Measurements from ENCODE around the gene MYH15. TPM values are rescaled to one million over a fixed set of nuclear protein-coding genes. Genes with fewer than 3 reads are reported as not detected.

Gene MYH15
- total RNA-seq, 2 donors from 2014 or later = 0.07 to 0.15 TPM

DNA sequence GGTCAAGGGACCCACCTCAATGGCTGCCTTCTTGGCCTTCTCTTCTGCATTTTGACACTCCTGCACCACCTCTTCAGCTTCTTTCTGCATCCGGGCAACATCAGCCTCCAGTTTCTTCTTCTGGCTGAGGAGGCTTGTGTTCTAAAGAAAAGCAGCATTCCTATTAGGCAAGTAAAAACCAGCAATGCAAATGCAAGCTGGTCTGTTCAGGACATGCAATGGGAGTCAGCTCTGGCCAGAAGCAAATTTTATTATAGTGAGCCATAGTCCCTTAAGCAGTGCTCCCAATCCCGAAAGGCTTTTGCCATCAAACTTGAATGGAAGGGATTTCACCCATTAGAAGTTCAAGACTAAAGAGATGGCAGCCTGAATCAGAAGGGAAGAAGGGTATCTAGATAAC lies 116.4 kb downstream of the MYH15 start:
- Mint-ChIP-seq H3K4me3 (no peak overlapping the region), H3K27me3 (ENCODE audit: insufficient read depth) (peaks cover 20% of the 10 kb centered on the region), H3K27ac (no peak overlapping the region), H3K4me1 (peaks cover 8% of the 10 kb centered on the region), H3K9me3 (no peaks in the 10 kb centered on the region), H3K36me3 (ENCODE audit: low read depth) (no peaks in the 10 kb centered on the region)
- no peak overlapping the region for H3K27ac ChIP-seq (ENCODE audit: low read depth, low read length)
- H3K9me3 ChIP-seq (ENCODE audit: control insufficient read depth, low read length) = no peaks in the 10 kb centered on the region
- TF ChIP-seq, protein P1, sequence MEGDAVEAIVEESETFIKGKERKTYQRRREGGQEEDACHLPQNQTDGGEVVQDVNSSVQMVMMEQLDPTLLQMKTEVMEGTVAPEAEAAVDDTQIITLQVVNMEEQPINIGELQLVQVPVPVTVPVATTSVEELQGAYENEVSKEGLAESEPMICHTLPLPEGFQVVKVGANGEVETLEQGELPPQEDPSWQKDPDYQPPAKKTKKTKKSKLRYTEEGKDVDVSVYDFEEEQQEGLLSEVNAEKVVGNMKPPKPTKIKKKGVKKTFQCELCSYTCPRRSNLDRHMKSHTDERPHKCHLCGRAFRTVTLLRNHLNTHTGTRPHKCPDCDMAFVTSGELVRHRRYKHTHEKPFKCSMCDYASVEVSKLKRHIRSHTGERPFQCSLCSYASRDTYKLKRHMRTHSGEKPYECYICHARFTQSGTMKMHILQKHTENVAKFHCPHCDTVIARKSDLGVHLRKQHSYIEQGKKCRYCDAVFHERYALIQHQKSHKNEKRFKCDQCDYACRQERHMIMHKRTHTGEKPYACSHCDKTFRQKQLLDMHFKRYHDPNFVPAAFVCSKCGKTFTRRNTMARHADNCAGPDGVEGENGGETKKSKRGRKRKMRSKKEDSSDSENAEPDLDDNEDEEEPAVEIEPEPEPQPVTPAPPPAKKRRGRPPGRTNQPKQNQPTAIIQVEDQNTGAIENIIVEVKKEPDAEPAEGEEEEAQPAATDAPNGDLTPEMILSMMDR (conservative IDR thresholded peaks at IDR 0.05) = no peak
- H3K36me3 ChIP-seq (ENCODE audit: control insufficient read depth, insufficient read depth, low read length) = no peaks in the 10 kb centered on the region
- no peak for DNase-seq
- no peak overlapping the region for H3K9ac ChIP-seq (ENCODE audit: extremely low read depth, low read length, poor library complexity, severe bottlenecking)
- no peaks in the 10 kb centered on the region for H3K4me1 ChIP-seq (ENCODE audit: control insufficient read depth, insufficient read depth, low read length)
- H3K27me3 ChIP-seq (ENCODE audit: control insufficient read depth, insufficient read depth, low read length, poor library complexity, severe bottlenecking) = peaks cover 62% of the 10 kb centered on the region
- 92 to 100% methylated on average over 1 to 2 of the region's 2 CpGs for WGBS, 2 experiments (ENCODE audit: insufficient coverage in 1 of 2, insufficient read length in 1 of 2)
- H3K4me3 ChIP-seq (ENCODE audit: low read length) = no peak overlapping the region

DNA sequence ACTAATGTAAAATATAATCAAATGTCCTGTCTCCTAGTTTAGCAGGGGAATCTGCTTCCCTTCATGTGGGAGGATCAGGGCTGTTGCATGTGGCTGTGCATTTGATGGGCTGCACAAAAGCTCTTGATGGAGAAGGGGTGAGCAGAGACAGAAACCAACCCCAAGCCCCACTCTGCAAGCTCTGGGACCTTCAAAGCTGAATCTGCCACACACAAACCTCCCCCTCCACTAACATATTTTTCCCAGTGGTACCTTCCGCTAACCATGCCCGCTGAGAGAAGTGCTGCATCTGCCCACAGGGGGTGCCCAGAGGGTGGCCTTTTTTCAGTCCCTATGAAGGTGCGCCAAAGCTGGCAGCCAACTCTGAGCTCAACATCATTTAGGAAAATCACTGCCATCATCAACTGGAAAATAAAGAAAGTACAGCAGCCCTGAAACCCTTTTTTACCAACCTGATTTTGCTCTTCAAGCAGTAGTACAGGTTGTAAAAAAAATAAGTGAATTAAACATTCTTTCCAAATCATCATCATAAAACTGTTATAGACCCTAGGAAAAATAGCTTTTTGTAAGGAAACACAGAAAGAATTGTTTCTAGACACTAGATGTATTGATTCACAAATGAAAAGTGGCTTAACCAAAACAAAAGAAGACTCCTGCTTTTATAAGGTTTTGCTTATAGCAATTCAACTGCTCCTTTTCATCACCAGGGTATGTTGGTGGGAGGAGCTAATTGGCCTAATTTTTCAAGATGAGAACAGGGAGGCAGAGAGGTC lies 117.1 kb downstream of the MYH15 start:
- H3K27me3 ChIP-seq (ENCODE audit: control insufficient read depth, insufficient read depth, low read length, poor library complexity, severe bottlenecking) = peaks cover 54% of the 10 kb centered on the region
- WGBS, 2 experiments (ENCODE audit: insufficient coverage in 1 of 2, insufficient read length in 1 of 2) = 59% methylated on average over 3 of the region's 3 CpGs; no CpG with 5 or more reads in 1 of the 2 experiments
- H3K4me1 ChIP-seq (ENCODE audit: control insufficient read depth, insufficient read depth, low read length) = no peaks in the 10 kb centered on the region
- no peaks in the 10 kb centered on the region for H3K36me3 Mint-ChIP-seq (ENCODE audit: low read depth)
- no peak overlapping the region for H3K4me3 ChIP-seq (ENCODE audit: low read length)
- peaks cover 13% of the 10 kb centered on the region for H3K27me3 Mint-ChIP-seq (ENCODE audit: insufficient read depth)
- no peaks in the 10 kb centered on the region for H3K9me3 Mint-ChIP-seq
- no peak overlapping the region for H3K27ac Mint-ChIP-seq
- no peak overlapping the region for H3K4me3 Mint-ChIP-seq
- H3K9me3 ChIP-seq (ENCODE audit: control insufficient read depth, low read length) = no peaks in the 10 kb centered on the region
- H3K36me3 ChIP-seq (ENCODE audit: control insufficient read depth, insufficient read depth, low read length) = no peaks in the 10 kb centered on the region
- no peak overlapping the region for H3K27ac ChIP-seq (ENCODE audit: low read depth, low read length)
- H3K9ac ChIP-seq (ENCODE audit: extremely low read depth, low read length, poor library complexity, severe bottlenecking) = no peak overlapping the region
- no peak for DNase-seq
- peaks cover 8% of the 10 kb centered on the region for H3K4me1 Mint-ChIP-seq
- TF ChIP-seq, protein P1 (conservative IDR thresholded peaks at IDR 0.05) = no peak

DNA sequence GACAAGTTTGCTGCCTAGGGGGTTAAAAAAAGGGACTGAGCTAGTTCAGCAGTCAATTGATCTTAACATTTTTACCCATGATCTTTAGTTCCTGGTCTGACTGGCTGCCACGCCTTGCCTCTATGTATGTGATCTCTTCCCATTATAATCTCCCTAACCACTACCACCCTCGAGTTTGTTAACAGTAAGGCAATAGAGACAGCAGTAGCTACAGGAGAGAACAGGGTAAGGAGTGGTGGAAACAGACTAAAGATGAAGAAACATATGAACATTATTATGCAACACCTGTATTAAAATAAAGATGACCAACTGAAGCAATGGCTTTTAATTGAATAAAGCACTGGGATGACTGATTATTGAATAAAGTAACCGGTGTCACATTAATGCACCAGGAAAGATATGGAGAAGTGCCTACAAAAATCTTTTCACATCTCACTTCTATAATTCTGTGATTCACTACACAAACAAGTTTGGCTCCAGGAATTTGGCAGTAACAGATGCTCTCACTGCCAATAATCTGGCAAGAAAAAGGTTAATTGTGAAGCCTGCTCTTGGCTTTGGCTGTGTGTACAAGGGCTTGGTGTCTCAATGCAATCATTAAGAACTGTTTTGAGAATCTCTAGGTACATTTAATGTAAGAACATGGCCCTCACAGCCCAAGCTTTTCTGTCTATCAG lies 118.3 kb downstream of the MYH15 start:
- Histone ChIP-seq H3K4me3 (ENCODE audit: low read length) (no peak overlapping the region), H3K9ac (ENCODE audit: extremely low read depth, low read length, poor library complexity, severe bottlenecking) (no peak overlapping the region), H3K36me3 (ENCODE audit: control insufficient read depth, insufficient read depth, low read length) (no peaks in the 10 kb centered on the region), H3K27ac (ENCODE audit: low read depth, low read length) (no peak overlapping the region), H3K9me3 (ENCODE audit: control insufficient read depth, low read length) (no peaks in the 10 kb centered on the region), H3K27me3 (ENCODE audit: control insufficient read depth, insufficient read depth, low read length, poor library complexity, severe bottlenecking) (peaks cover 42% of the 10 kb centered on the region), H3K4me1 (ENCODE audit: control insufficient read depth, insufficient read depth, low read length) (no peaks in the 10 kb centered on the region)
- TF ChIP-seq, protein P1 (conservative IDR thresholded peaks at IDR 0.05) = no peak
- DNase-seq = no peak
- H3K9me3 Mint-ChIP-seq = no peaks in the 10 kb centered on the region
- peaks cover 8% of the 10 kb centered on the region for H3K4me1 Mint-ChIP-seq
- H3K4me3 Mint-ChIP-seq = no peak overlapping the region
- no peaks in the 10 kb centered on the region for H3K36me3 Mint-ChIP-seq (ENCODE audit: low read depth)
- H3K27ac Mint-ChIP-seq = no peak overlapping the region
- H3K27me3 Mint-ChIP-seq (ENCODE audit: insufficient read depth) = peaks cover 8% of the 10 kb centered on the region
- 95 to 100% methylated on average over 1 to 2 of the region's 3 CpGs for WGBS, 2 experiments (ENCODE audit: insufficient coverage in 1 of 2, insufficient read length in 1 of 2)
